Stimulated activated CD4-positive, alpha-beta T cell treated with anti-CD3 and anti-CD28 coated beads, Interleukin-2, amount 100 ng/mL, for 48 hours (primary cell): ENCODE measurements around the gene NR4A3.
A peak's percentile ranks its signal among the peaks of the same experiment; 100 is the strongest.
"Not testable (repeated sequence)": the region's sequence is repeated elsewhere in the genome, so short reads cannot be mapped to it uniquely, and the experiment has no call there.

Source experiments
- DNase-seq, 2 donors: peaks; one replicate each; pipeline ENCODE4 v3.0.0-alpha.2; 2020

The NR4A3 gene

GRCh38 chr9:99821396-99822108, at the start of gene NR4A3:
Gene NR4A3 (plus strand): TSS chr9:99821885. CDS start chr9:99828043, 6,158 bp downstream.
- DNase-seq = peak; percentile 65 to 71

DNA sequence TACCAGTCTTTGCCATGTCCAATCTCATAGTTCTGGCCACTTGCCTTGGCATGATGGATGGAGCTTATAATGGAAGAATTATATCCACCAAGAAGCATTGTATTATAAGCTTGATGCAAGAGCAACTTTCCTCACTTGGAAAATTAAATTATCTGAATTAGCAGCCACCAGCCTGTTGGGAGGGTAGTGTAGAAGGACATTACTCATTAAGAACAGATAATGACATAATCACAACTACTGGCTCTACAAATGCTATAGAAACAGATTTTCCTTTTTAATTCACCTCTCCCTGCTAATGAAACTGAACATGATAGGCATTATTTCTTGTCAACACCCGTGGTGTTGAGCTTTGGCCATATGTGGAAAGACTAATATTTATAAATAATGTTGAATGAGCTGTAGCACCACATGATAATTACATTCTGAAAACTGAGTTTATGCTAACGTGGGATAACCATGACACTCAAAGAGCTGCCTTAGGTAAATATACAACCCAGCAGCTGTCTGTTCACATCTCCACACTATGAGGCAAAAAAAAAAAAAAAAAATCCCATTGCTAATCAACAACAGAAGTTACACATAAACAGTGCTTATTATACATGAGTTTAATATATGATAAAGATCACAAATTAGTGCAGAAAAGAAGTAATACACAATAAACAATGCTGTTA, 48.1 kb upstream of the NR4A3 start:
- DNase-seq = no peak

GRCh38 chr9:99778308-99778707, 43.4 kb upstream of the NR4A3 start:
- DNase-seq = peak; percentile 9 to 16

DNA sequence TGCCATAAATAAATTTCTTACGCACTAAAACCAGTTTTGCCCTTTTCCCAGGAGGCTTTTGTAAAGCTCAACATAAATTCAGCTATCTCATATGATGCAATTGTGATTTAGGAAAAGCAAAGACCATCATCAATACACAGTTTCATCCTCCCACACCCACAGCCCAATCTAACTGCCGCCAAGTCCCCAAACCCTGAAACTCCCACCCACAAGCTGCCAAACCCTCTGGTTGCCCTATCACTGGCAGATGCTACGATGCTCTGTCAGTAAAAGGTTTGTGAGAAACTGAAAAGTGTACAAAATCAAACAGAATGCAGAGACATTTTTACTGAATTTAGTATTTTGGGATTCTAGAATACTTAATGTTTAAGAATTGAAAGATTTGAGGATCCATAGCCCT, 42.8 kb upstream of the NR4A3 start:
- no peak for DNase-seq

DNA sequence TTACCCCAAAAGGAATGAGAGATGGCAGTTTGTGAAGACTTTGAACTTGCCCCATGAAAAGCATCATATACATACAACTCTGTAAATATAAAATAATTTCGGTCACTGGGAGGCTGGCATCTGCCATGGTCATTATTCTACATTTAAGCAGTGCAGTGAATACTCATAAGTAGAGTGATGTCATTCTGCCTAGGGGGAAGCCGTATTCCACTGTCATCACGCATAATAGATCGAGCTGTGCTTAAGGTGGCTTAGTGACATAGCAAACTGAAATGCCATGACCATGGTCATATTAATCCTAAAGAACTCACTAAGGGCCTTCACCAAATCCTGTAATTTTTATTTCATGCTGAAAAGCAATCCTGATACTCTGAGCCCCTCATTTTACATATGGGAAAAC, 42.4 kb upstream of the NR4A3 start:
- DNase-seq = no peak

- not testable (repeated sequence) for DNase-seq
These were observed 39.3 kb upstream of the NR4A3 start for GRCh38 chr9:99782349-99782748.

DNA sequence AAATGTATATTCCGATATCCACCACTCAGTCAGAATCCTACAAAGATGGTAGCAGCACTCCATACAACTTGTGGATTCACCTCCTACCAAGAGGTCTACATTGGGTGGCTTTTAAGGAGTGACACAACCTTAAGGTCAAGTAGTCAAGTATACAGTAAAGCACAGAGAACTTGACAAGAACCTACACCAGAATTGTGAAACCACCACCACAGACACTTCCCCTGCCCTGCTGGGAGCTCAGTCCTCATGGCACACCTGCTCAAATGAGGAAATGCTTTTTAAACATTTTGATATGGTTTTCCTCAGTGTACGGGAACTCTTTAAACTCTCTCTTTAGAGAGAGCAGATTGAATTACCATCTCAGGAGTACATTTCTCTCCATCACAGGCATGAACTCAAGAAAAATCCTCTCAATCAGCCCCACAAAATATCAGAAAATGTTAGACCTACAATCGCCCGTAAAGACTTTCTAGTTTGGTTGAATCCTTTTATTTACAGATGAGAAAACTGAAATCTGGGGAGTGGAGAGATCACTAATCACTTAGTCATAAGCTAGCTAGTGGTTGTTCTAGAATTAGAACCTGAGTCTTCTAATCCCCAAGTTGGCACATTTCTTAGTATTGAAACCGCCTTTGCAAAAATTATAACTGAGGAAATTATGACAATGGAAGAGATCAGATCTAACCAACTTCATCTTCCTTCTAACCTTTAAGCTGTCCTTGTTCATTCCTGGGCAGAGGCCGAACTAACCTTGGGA, 38.5 kb upstream of the NR4A3 start:
- DNase-seq = no peak

DNA sequence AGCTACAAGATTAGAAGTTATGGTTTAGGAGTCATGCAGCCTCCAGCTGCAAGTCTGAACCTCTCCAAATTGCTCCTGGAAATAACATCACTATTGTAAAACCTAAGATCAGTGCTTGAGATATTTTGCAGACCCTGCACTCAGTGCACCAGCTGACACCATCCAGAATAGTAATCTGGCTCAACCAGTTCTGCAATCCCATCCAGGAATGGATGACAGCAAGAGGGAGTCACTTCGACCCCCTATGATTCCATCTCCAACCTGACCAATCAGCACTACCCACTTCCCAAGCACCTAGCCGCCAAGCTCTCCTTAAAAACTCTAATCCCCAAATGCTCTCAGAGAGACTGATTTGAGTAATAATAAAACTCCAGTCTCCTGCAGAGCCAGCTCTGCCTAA, 37.9 kb upstream of the NR4A3 start:
- DNase-seq = no peak

DNA sequence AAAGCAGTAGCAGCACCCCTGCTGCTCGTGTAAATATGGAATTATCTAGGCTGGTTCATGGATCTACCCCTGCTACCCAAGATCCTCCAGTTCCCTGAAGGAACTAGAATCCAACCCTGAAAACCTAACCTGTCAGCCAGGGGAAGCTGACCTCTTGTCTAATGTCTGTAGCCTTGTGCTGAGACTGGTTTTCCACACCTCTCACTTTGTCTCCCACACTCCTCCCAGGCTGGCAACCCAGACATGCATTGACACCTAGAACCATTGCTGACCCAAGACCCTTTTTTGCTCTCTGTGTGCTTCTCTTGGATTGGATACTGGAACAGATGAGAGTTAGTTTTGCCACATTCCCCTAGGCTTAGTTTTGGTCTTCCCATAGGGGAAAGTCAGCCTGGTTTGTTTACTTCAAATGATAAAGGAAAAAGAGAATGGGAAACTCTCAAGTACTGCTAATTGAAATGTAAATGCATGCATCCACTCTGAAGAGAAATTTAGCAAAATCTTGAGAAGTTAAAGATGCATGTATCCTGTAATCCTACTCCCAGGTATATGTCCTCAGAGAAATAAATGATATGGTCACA, 36.6 kb upstream of the NR4A3 start:
- no peak for DNase-seq

- no peak for DNase-seq
These were observed 34.1 kb upstream of the NR4A3 start for GRCh38 chr9:99787556-99787955.

DNA sequence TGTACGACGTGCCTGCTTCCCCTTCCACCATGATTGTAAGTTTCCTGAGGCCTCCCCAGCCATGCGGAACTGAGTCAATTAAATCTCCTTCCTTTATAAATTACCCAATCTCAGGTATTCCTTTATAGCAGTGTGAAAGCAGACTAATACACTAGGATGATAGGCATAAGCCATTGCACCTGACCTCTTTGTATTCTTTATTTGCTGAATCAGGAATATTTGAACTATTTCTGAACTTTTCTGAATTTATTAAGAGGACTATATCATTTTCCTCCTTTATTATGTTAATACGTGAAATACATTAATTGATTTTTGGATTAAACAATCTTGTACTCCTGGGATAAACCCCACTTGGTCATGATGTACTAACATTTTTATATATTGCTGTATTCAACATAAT, 28.2 kb upstream of the NR4A3 start:
- DNase-seq = no peak

DNA sequence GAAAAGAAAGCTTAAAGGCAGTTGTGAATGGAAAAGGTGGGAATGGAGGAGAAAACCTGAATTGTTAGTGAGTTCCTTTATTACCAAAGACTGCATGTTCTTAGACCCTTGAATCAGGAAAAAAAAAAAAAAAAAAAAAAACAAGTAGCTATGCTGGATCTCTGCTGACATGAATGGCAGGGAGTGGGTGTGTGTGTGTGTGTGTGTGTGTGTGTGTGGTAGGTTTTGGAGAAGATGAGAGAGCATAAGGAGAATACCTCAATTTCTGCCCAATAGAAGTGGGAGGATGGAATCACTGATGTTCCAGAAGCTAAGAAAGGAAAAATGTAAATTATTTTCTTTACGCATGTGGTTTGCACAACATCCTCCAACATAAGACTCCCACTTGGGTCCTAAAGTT, 25.5 kb upstream of the NR4A3 start:
- no peak for DNase-seq

GRCh38 chr9:99801775-99802174, 19.9 kb upstream of the NR4A3 start:
- no peak for DNase-seq

- no peak for DNase-seq
These were observed 18.0 kb upstream of the NR4A3 start for GRCh38 chr9:99803694-99804093.

DNA sequence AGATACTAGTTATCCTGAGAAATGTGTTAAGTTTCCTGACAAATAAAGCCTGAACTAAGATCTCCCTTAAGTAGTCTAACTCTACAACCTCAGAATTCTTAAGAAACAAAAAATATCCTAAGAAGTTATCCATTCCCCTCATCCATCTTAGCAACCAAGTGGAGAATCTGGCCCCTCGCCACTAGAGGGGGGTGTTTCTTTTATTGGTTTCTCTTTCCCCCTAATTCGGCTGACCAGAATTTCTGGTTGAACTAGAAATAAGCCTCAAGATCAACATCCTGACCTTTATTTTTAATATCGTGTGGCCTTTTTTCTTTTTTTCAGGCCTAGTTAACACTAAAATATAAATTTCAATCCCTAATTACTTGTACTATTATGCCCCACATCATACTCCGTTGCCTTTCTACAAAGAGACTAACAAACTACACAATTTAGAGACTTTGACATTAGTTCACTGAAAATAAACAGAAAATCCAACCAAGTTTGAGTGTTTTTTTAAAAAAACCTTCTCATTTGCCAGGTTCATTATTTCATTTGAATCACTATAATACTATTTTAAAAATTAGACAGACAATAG, 14.3 kb upstream of the NR4A3 start:
- DNase-seq = peak; percentile 49 to 61

DNA sequence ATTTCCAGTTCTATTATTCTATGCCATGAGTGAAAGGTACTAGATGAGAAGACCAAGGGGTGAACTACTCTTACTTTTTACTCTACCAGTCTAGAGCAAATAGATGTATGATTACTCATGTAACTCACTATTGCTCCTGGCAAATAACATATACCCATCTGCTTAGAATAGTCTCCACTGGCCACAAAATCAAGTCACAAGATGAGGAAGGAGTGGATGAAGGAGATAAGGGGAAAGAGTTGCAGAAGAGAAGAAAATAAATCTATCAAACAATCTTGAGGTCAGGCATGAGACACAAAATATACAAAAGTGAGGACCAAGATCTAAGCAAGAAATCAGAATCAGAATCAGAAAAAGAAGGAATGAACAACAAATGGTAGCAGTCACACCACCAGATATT, 13.7 kb upstream of the NR4A3 start:
- DNase-seq = no peak

DNA sequence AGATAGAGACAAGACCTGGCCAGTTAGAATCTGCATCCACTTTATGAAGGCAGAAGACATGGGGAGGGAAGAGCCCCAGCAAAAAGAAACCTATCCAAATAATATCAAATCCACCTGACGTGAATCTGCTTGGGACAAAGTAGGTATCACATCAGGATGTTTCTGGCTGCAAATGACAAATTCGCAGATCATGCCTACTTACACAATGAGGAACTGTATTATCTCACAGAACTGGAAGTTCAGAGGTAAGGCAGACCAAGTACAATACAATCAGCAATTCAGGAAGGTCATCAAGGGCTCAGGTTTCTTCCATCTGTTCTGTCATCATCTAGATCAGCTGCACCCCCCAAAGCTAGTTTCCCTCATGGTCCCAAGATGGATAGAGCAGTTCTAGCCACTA, 13.2 kb upstream of the NR4A3 start:
- DNase-seq = no peak

DNA sequence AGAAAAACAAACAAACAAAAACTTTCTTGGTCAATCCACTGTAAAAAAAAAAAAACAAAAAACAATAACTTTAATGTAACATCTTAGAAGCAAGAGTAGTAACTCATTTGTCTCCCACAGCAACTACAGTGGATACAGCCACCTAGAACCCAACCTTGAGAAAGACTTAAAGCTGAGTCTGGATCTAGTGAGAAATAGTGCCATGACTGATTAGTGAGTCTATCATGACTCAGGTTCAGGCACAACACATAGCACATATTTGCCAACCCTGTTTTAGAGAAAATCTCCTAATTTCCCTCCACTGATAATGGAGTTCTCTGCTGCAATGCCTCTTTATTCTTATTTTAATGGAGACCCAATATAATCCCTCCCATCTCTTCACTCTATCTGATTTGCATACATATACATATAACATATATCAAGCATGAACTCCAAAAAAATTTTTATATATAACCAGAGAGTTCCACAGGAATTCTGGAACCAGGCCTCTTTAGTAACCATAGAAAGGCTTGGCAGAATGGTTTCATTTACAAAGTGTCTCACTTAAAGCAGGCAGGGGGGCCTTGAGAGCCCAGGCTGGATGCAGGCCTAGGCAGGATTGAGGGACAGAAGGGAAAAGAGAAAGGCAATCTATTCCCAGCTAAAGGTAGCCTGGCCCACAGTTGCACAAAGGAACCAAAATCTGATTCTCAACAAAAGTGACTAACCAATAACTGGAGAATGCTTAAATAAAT, 11.9 kb upstream of the NR4A3 start:
- DNase-seq = no peak

- no peak for DNase-seq
These were observed 10.5 kb upstream of the NR4A3 start for GRCh38 chr9:99811172-99811571.

GRCh38 chr9:99811598-99812383, 9.9 kb upstream of the NR4A3 start:
- no peak for DNase-seq

GRCh38 chr9:99813739-99814138, 7.9 kb upstream of the NR4A3 start:
- no peak for DNase-seq

DNA sequence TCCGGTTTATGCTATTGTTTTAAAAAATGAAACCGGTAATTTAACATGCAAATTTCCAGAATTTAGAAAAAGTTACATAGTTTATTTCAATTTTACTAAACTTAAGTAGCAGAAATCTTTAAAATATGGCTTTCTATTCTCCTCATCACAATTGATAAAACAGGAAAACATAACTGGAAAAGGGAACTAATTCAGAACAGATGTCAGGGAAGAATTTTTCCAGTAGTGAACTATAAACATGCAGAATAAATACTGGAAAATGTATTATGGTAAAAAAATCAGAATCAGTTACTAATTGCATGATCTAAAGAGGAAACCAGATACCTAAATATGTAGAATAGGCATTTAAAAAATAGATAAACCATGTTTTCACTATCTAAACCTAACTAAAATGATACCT, 7.3 kb upstream of the NR4A3 start:
- DNase-seq = no peak
